WTC11 (cell line): ENCODE data around the gene RGS7. TPM values are rescaled to one million over a fixed set of nuclear protein-coding genes. Genes with fewer than 3 reads are reported as not detected.
A peak's percentile ranks its signal among the peaks of the same experiment; 100 is the strongest.
"Not testable (repeated sequence)": the region's sequence is repeated elsewhere in the genome, so short reads cannot be mapped to it uniquely, and the experiment has no call there.

Source experiments
- ATAC-seq: fragments of 200-7000 bp; cut with Tn5 transposase; 2 replicates; pipeline ENCODE4 v1.10.0; 2021; ENCODE audit warnings: mild to moderate bottlenecking, moderate library complexity
- CTCF ChIA-PET: fragments of 300-600 bp; sonication (Branson Sonifier 250); formaldehyde crosslinking; loops from one replicate; lab custom pipeline; 2021; ENCODE audit warnings: antibody characterized with exemption; lab: Charles Lee
- POLR2A ChIA-PET: fragments of 350-600 bp; sonication (Branson Sonifier 250); formaldehyde crosslinking; loops from one replicate; lab custom pipeline; 2021; ENCODE audit warnings: antibody characterized with exemption; lab: Charles Lee
- DNase-seq: peaks from one replicate; pipeline ENCODE4 v3.0.0; 2021; ENCODE audit warnings: low spot score
- H3K27ac Mint-ChIP-seq: 2 replicates; pipeline ENCODE4 v1.8.0; 2021; ENCODE audit warnings: mixed read lengths
- H3K27me3 Mint-ChIP-seq: 2 replicates; pipeline ENCODE4 v1.8.0; 2021; ENCODE audit warnings: low read depth, mild to moderate bottlenecking, moderate library complexity, mixed read lengths
- H3K36me3 Mint-ChIP-seq: 2 replicates; pipeline ENCODE4 v1.8.0; 2021; ENCODE audit warnings: mixed read lengths
- H3K4me1 Mint-ChIP-seq: 2 replicates; pipeline ENCODE4 v1.8.0; 2022; ENCODE audit warnings: mixed read lengths
- H3K4me3 Mint-ChIP-seq: 2 replicates; pipeline ENCODE4 v1.8.0; 2021; ENCODE audit warnings: mild to moderate bottlenecking, moderate library complexity, mixed read lengths
- H3K9me3 Mint-ChIP-seq: 2 replicates; pipeline ENCODE4 v1.8.0; 2021; ENCODE audit warnings: mixed read lengths
- CBFB ChIP-seq: sonication (generic); formaldehyde crosslinking; IDR thresholded peaks from 2 replicates; pipeline ENCODE4 v1.8.1; 2022; ENCODE audit warnings: mild to moderate bottlenecking, low read depth, missing genetic modification reagents
- E2F4 ChIP-seq: sonication (generic); formaldehyde crosslinking; IDR thresholded peaks from 2 replicates; pipeline ENCODE4 v1.8.1; 2022; ENCODE audit warnings: low read depth, mild to moderate bottlenecking, moderate library complexity, missing genetic modification reagents, borderline replicate concordance
- EMX1 ChIP-seq: fragments of 250-450 bp; sonication (Bioruptor Pico); IDR thresholded peaks from 2 replicates; pipeline ENCODE4 v1.8.0; 2021; ENCODE audit warnings: mild to moderate bottlenecking
- ESRRA ChIP-seq: sonication (generic); formaldehyde crosslinking; IDR thresholded peaks from 2 replicates; pipeline ENCODE4 v1.8.1; 2022; ENCODE audit warnings: mild to moderate bottlenecking, missing genetic modification reagents, borderline replicate concordance
- ETV6 ChIP-seq: sonication (generic); formaldehyde crosslinking; IDR thresholded peaks from 2 replicates; pipeline ENCODE4 v1.8.1; 2022; ENCODE audit warnings: mild to moderate bottlenecking, missing genetic modification reagents
- FOXP1 ChIP-seq: sonication (generic); formaldehyde crosslinking; IDR thresholded peaks from 2 replicates; pipeline ENCODE4 v1.8.0; 2022; ENCODE audit warnings: missing genetic modification reagents, mild to moderate bottlenecking, moderate library complexity, borderline replicate concordance
- GABPB1 ChIP-seq: sonication (generic); formaldehyde crosslinking; IDR thresholded peaks from 2 replicates; pipeline ENCODE4 v1.8.1; 2023; ENCODE audit warnings: mild to moderate bottlenecking, missing genetic modification reagents
- HMGA2 ChIP-seq: fragments of 250-450 bp; sonication (Bioruptor Pico); IDR thresholded peaks from 2 replicates; pipeline ENCODE4 v1.4.0; 2021; ENCODE audit warnings: mild to moderate bottlenecking, moderate library complexity
- JAZF1 ChIP-seq: fragments of 250-450 bp; sonication (Bioruptor Pico); IDR thresholded peaks from 2 replicates; pipeline ENCODE4 v1.9.0; 2021; ENCODE audit warnings: moderate library complexity, mild to moderate bottlenecking, inconsistent platforms
- MXD4 ChIP-seq: fragments of 250-450 bp; sonication (Bioruptor Pico); IDR thresholded peaks from 2 replicates; pipeline ENCODE4 v1.8.0; 2021; ENCODE audit warnings: mild to moderate bottlenecking, moderate library complexity, borderline replicate concordance
- NR2C2 ChIP-seq: sonication (generic); formaldehyde crosslinking; IDR thresholded peaks from 2 replicates; pipeline ENCODE4 v1.8.0; 2022; ENCODE audit warnings: mild to moderate bottlenecking, missing genetic modification reagents
- OVOL2 ChIP-seq: fragments of 250-450 bp; sonication (Bioruptor Pico); IDR thresholded peaks from 2 replicates; pipeline ENCODE4 v1.9.0; 2021; ENCODE audit warnings: mild to moderate bottlenecking, borderline replicate concordance
- PREB ChIP-seq: sonication (generic); formaldehyde crosslinking; IDR thresholded peaks from 2 replicates; pipeline ENCODE4 v1.8.1; 2022; ENCODE audit warnings: mild to moderate bottlenecking, missing genetic modification reagents, moderate library complexity, borderline replicate concordance
- PRRX2 ChIP-seq: fragments of 250-450 bp; sonication (Bioruptor Pico); IDR thresholded peaks from 2 replicates; pipeline ENCODE4 v1.8.0; 2021; ENCODE audit warnings: mild to moderate bottlenecking
- RORB ChIP-seq: fragments of 250-450 bp; sonication (Bioruptor Pico); IDR thresholded peaks from 2 replicates; pipeline ENCODE4 v1.9.0; 2021; ENCODE audit warnings: mild to moderate bottlenecking
- SMAD3 ChIP-seq: sonication (generic); formaldehyde crosslinking; IDR thresholded peaks from 2 replicates; pipeline ENCODE4 v1.8.0; 2022; ENCODE audit warnings: missing genetic modification reagents, mild to moderate bottlenecking, borderline replicate concordance
- SOX15 ChIP-seq: fragments of 250-450 bp; sonication (Bioruptor Pico); IDR thresholded peaks from 2 replicates; pipeline ENCODE4 v1.9.0; 2021; ENCODE audit warnings: mild to moderate bottlenecking
- ZBTB21 ChIP-seq: sonication (generic); formaldehyde crosslinking; IDR thresholded peaks from 2 replicates; pipeline ENCODE4 v1.8.1; 2023; ENCODE audit warnings: mild to moderate bottlenecking, missing genetic modification reagents, borderline replicate concordance
- ZNF232 ChIP-seq: sonication (generic); formaldehyde crosslinking; IDR thresholded peaks from 2 replicates; pipeline ENCODE4 v1.8.0; 2022; ENCODE audit warnings: mild to moderate bottlenecking, missing genetic modification reagents
- total RNA-seq: library from RNA; stranded (reverse); gene quantifications from 3 replicates; pipeline ENCODE4 v1.2.3, GENCODE V29; 2021
- TF ChIP-seq, protein P1 (sequence below): sonication (generic); formaldehyde crosslinking; IDR thresholded peaks from 2 replicates; pipeline ENCODE4 v1.8.1; 2023; ENCODE audit warnings: mild to moderate bottlenecking, missing genetic modification reagents, moderate library complexity
- TF ChIP-seq, protein P2 (sequence below): sonication (generic); formaldehyde crosslinking; IDR thresholded peaks from 2 replicates; pipeline ENCODE4 v1.8.0; 2022; ENCODE audit warnings: missing genetic modification reagents

Gene RGS7
- total RNA-seq, 1 experiment from 2014 or later, result 1.2 TPM

DNA sequence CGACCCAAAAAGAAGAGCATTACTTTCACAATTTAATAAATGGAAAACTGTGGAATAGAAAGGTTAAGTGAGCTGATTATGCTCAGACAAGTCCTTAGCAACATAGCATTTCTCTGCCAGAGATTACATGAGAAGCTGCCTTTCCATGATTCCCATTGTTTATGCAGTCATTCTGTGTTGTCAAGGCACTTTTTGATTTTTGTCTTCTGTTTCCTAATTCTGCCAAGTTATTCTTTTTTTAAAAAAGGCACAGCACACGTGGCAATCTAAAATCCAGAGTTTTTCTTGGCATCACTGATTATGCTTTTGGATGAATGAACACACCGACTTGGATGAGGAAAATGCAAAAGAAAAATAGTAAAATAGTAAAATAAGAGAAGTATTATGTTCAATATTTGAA lies 185.0 kb downstream of the RGS7 start (continued):
- TF ChIP-seq ETV6 (CRISPR knock-in tag), result no peak
- TF ChIP-seq RORB (CRISPR knock-in tag), result no peak

DNA sequence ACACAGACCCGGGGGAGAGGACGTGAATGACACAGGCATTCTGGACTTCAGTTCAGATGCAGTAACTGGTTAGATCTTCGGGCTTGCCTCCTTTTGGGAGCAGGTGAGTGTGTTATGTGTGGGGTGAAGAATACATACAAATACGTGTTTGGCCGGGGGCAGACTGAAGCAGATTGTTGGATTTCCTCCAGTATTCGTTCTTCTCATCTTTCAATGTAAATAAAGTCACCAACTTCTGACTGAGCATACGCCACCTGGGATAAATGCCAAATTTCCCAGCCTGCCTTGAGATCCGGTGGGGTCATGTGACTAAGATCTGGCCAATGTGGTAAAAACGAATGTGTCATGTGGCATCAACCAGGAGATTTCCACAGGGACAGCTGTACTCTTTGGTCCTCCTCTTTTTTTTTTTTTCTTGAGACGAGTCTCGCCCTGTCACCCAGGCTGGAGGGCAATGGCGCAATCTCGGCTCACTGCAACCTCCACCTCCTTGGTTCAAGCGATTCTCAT lies 189.8 kb downstream of the RGS7 start:
- CTCF ChIA-PET, result no interaction called here
- H3K36me3 Mint-ChIP-seq, result peaks cover 5% of the 10 kb centered on the region; the same call in 1 of the 2 replicates
- no peak overlapping the region for H3K27ac Mint-ChIP-seq
- no peak for TF ChIP-seq E2F4 (CRISPR knock-in tag)
- TF ChIP-seq, protein P1, sequence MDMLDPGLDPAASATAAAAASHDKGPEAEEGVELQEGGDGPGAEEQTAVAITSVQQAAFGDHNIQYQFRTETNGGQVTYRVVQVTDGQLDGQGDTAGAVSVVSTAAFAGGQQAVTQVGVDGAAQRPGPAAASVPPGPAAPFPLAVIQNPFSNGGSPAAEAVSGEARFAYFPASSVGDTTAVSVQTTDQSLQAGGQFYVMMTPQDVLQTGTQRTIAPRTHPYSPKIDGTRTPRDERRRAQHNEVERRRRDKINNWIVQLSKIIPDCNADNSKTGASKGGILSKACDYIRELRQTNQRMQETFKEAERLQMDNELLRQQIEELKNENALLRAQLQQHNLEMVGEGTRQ, result 0 out of 2 replicates have a peak, but pooled peaks have one; percentile 30
- H3K9me3 Mint-ChIP-seq, result peaks cover 18% of the 10 kb centered on the region
- no peak for DNase-seq
- H3K27me3 Mint-ChIP-seq, result no peaks in the 10 kb centered on the region
- H3K4me1 Mint-ChIP-seq, result peaks cover 33% of the 10 kb centered on the region
- no peak overlapping the region for H3K4me3 Mint-ChIP-seq
- ATAC-seq, result no peak
- POLR2A ChIA-PET, result no interaction called here

DNA sequence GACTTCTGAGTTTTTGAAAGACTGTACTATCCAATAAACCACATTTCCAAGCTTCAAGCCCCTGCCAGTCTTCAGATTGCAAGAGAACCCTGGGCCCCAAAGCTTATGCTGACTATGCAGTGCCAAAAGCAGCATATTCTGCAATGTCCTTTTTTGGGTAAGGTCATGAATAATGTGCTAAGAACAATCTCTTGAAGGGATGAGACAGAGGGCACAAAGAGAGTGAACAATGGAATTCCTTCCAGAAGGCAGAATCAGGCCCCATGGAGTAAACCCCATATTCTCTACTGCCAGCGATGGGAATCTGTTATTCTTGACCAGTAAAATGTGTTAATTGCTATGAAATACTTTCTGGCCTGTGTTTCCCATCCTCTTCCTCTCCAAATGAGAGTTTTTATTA lies 190.4 kb downstream of the RGS7 start:
- ATAC-seq (no peak), DNase-seq (no peak)
- ChIA-PET POLR2A (no interaction called here), CTCF (interaction anchor here (1.0 kb wide), 1 partner anchor 199 kb away, joined by 3 read pairs; no protein-coding TSS in a partner anchor)
- peaks cover 5% of the 10 kb centered on the region; the same call in 1 of the 2 replicates for H3K36me3 Mint-ChIP-seq
- H3K9me3 Mint-ChIP-seq, result peaks cover 18% of the 10 kb centered on the region
- H3K4me3 Mint-ChIP-seq, result no peak overlapping the region
- no peak overlapping the region for H3K27ac Mint-ChIP-seq
- peaks cover 35% of the 10 kb centered on the region for H3K4me1 Mint-ChIP-seq
- no peaks in the 10 kb centered on the region for H3K27me3 Mint-ChIP-seq
- TF ChIP-seq, protein P1, result no peak
- no peak for TF ChIP-seq MXD4
- no peak for TF ChIP-seq NR2C2 (CRISPR knock-in tag)
- TF ChIP-seq ZNF232, result no peak
- TF ChIP-seq ETV6 (CRISPR knock-in tag), result no peak

DNA sequence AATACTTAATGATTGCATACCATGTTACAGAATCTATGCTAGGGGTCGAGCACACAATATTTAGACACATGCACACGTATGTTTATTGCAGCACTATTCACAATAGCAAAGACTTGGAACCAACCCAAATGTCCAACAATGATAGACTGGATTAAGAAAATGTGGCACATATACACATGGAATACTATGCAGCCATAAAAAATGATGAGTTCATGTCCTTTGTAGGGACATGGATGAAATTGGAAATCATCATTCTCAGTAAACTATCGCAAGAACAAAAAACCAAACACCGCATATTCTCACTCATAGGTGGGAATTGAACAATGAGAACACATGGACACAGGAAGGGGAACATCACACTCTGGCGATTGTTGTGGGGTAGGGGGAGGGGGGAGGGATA lies 191.7 kb downstream of the RGS7 start:
- ATAC-seq, H3K27me3 Mint-ChIP-seq, DNase-seq, H3K36me3 Mint-ChIP-seq, CTCF ChIA-PET, POLR2A ChIA-PET, H3K27ac Mint-ChIP-seq, H3K4me3 Mint-ChIP-seq: not testable (repeated sequence)
- peaks cover 35% of the 10 kb centered on the region for H3K4me1 Mint-ChIP-seq
- H3K9me3 Mint-ChIP-seq, result peaks cover 18% of the 10 kb centered on the region

GRCh38 chr1:241163363-241163762 lies 193.6 kb downstream of the RGS7 start:
- peak; percentile 88 for ATAC-seq
- Mint-ChIP-seq H3K27me3 (no peaks in the 10 kb centered on the region), H3K9me3 (peaks cover 18% of the 10 kb centered on the region)
- TF ChIP-seq SOX15 (CRISPR knock-in tag), result no peak
- TF ChIP-seq ZBTB21, result no peak
- no peak for TF ChIP-seq HMGA2 (CRISPR knock-in tag)
- no peak for TF ChIP-seq GABPB1
- TF ChIP-seq FOXP1 (CRISPR knock-in tag), result no peak
- TF ChIP-seq SMAD3, result no peak
- TF ChIP-seq OVOL2, result no peak
- TF ChIP-seq ESRRA, result no peak
- TF ChIP-seq, protein P2, sequence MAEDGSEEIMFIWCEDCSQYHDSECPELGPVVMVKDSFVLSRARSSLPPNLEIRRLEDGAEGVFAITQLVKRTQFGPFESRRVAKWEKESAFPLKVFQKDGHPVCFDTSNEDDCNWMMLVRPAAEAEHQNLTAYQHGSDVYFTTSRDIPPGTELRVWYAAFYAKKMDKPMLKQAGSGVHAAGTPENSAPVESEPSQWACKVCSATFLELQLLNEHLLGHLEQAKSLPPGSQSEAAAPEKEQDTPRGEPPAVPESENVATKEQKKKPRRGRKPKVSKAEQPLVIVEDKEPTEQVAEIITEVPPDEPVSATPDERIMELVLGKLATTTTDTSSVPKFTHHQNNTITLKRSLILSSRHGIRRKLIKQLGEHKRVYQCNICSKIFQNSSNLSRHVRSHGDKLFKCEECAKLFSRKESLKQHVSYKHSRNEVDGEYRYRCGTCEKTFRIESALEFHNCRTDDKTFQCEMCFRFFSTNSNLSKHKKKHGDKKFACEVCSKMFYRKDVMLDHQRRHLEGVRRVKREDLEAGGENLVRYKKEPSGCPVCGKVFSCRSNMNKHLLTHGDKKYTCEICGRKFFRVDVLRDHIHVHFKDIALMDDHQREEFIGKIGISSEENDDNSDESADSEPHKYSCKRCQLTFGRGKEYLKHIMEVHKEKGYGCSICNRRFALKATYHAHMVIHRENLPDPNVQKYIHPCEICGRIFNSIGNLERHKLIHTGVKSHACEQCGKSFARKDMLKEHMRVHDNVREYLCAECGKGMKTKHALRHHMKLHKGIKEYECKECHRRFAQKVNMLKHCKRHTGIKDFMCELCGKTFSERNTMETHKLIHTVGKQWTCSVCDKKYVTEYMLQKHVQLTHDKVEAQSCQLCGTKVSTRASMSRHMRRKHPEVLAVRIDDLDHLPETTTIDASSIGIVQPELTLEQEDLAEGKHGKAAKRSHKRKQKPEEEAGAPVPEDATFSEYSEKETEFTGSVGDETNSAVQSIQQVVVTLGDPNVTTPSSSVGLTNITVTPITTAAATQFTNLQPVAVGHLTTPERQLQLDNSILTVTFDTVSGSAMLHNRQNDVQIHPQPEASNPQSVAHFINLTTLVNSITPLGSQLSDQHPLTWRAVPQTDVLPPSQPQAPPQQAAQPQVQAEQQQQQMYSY (CRISPR knock-in tag), result no peak
- no peak for TF ChIP-seq CBFB (CRISPR knock-in tag)
- TF ChIP-seq JAZF1, result no peak
- no peak for TF ChIP-seq EMX1 (CRISPR knock-in tag)
- TF ChIP-seq PRRX2 (CRISPR knock-in tag), result no peak
- TF ChIP-seq PREB (CRISPR knock-in tag), result no peak

More at GRCh38 chr1:241163363-241163762, 193.6 kb downstream of the RGS7 start:
- DNase-seq, result no peak
- Mint-ChIP-seq H3K36me3 (peaks cover 5% of the 10 kb centered on the region; the same call in 1 of the 2 replicates), H3K4me3 (no peak overlapping the region), H3K27ac (peak overlapping the region; percentile 36), H3K4me1 (peaks cover 35% of the 10 kb centered on the region)
- CTCF ChIA-PET, result no interaction called here
- POLR2A ChIA-PET, result no interaction called here
